Keratinocyte (primary cell): Measurements from ENCODE around the gene ABCC10. TPM values are rescaled to one million over a fixed set of nuclear protein-coding genes. Genes with fewer than 3 reads are reported as not detected.

Experiments used
- DNase-seq: peaks from one replicate; pipeline ENCODE4 v3.0.0-alpha.2; 2011; ENCODE audit warnings: low read depth, missing footprints, low spot score
- FAIRE-seq: peaks from 2 replicates; lab custom pipeline; 2011; peaks lifted over from hg19 to GRCh38; lab: Jason Lieb, UNC
- H2AFZ ChIP-seq: 2 replicates; pipeline ENCODE4 v1.6.0; 2012; ENCODE audit warnings: low read length, control low read depth, inconsistent platforms; ENCODE audit not compliant: control insufficient read depth
- H3K27ac ChIP-seq: 2 replicates; pipeline ENCODE4 v1.5.1; 2011; ENCODE audit warnings: low read length; ENCODE audit not compliant: control insufficient read depth, insufficient read depth
- H3K27me3 ChIP-seq: 3 replicates; pipeline ENCODE4 v1.6.0; 2011; ENCODE audit warnings: low read length; ENCODE audit not compliant: control insufficient read depth, insufficient read depth; ENCODE audit errors: extremely low read depth
- H3K36me3 ChIP-seq, 2 experiments: 2 replicates in 1 of 2; 3 replicates in 1 of 2; pipeline ENCODE4 v1.5.1; 2011; ENCODE audit warnings: low read length in 2 of 2, mild to moderate bottlenecking in 1 of 2; ENCODE audit not compliant: control insufficient read depth in 2 of 2, insufficient read depth in 2 of 2; ENCODE audit errors: extremely low read depth in 1 of 2
- H3K4me1 ChIP-seq: 3 replicates; pipeline ENCODE4 v1.5.1; 2011; ENCODE audit warnings: low read length; ENCODE audit not compliant: control insufficient read depth, insufficient read depth; ENCODE audit errors: extremely low read depth
- H3K4me2 ChIP-seq: 3 replicates; pipeline ENCODE4 v1.6.0; 2011; ENCODE audit warnings: low read depth, low read length; ENCODE audit not compliant: control insufficient read depth, insufficient read depth; ENCODE audit errors: extremely low read depth
- H3K4me3 ChIP-seq, 3 experiments: fragments of 200-600 bp in 1 of 3; sonication (generic) in 1 of 3; 2 replicates in 2 of 3; 3 replicates in 1 of 3; pipeline ENCODE4 v1.5.1; 2011 to 2016; ENCODE audit warnings: low read length in 3 of 3, mild to moderate bottlenecking in 3 of 3, control low read depth in 2 of 3, inconsistent platforms in 1 of 3, low read depth in 1 of 3, mixed read lengths in 1 of 3, mixed run types in 1 of 3, moderate library complexity in 1 of 3; ENCODE audit not compliant: control insufficient read depth in 2 of 3, insufficient read depth in 2 of 3; ENCODE audit errors: extremely low read depth in 1 of 3
- H3K79me2 ChIP-seq: 2 replicates; pipeline ENCODE4 v1.6.0; 2012; ENCODE audit warnings: low read length; ENCODE audit not compliant: control insufficient read depth, insufficient read depth
- H3K9ac ChIP-seq: 3 replicates; pipeline ENCODE4 v1.6.0; 2011; ENCODE audit warnings: low read length; ENCODE audit not compliant: control insufficient read depth, insufficient read depth; ENCODE audit errors: extremely low read depth
- H3K9me1 ChIP-seq: 3 replicates; pipeline ENCODE4 v1.6.0; 2011; ENCODE audit warnings: low read length; ENCODE audit not compliant: control insufficient read depth, insufficient read depth; ENCODE audit errors: extremely low read depth
- H3K9me3 ChIP-seq: 2 replicates; pipeline ENCODE4 v1.5.1; 2012; ENCODE audit warnings: low read depth, low read length; ENCODE audit not compliant: control insufficient read depth
- H4K20me1 ChIP-seq: 3 replicates; pipeline ENCODE4 v1.6.0; 2011; ENCODE audit warnings: low read length; ENCODE audit not compliant: control insufficient read depth, insufficient read depth; ENCODE audit errors: extremely low read depth
- EZH2 ChIP-seq: IDR thresholded peaks from one replicate; pipeline ENCODE4 v1.6.1; 2012; ENCODE audit warnings: inconsistent platforms, mild to moderate bottlenecking, low read length, moderate library complexity
- dilution Hi-C: fragments of 300-500 bp; cut with MboI; formaldehyde crosslinking; loops from one replicate; pipeline ENCODE4 v1.7.0; 2020; ENCODE audit warnings: low sequenced_read_pairs; ENCODE audit not compliant: extremely low pct_ligation_motif_present
- polyA plus RNA-seq, 5 experiments: library from polyadenylated mRNA; depleted of rRNA in 3 of 5; stranded (reverse) in 3 of 5; stranded (forward) in 1 of 5; unstranded in 1 of 5; fragments of >200 nt; gene quantifications; 1 replicate in 1 of 5; 2 replicates in 3 of 5; 3 replicates in 1 of 5; pipeline versions ENCODE4 v1.2.1 to v1.2.3, GENCODE V29; 2011 to 2012; ENCODE audit warnings: missing spikeins in 2 of 5, low read depth in 1 of 5, low replicate concordance in 1 of 5
- TF ChIP-seq, protein P1 (sequence below), 3 experiments: IDR thresholded peaks in 1 of 3; conservative IDR thresholded peaks in 1 of 3; optimal IDR thresholded peaks in 1 of 3; 2 replicates in 2 of 3; 3 replicates in 1 of 3; pipeline versions ENCODE3 to v1.5.1; 2011; ENCODE audit warnings: low read length in 3 of 3, mild to moderate bottlenecking in 3 of 3, moderate library complexity in 2 of 3, control low read depth in 1 of 3, inconsistent platforms in 1 of 3; ENCODE audit not compliant: insufficient read depth in 2 of 3; ENCODE audit errors: extremely low read depth in 1 of 3

The ABCC10 gene
- polyA plus RNA-seq, 1 donor (not counting 4 experiments of a cell fraction or from before 2014, with no cell fraction given) = 17.9 TPM

GRCh38 chr6:43454696-43455530 lies 27.6 kb downstream of the ABCC10 start:
- Histone ChIP-seq H3K9me1 (no peaks in the 10 kb centered on the region), H2AFZ (peak overlapping the region; percentile 9), H3K36me3 (peaks cover 13 to 18% of the 10 kb centered on the region in 2 experiments), H4K20me1 (peaks cover 6% of the 10 kb centered on the region), H3K27me3 (no peaks in the 10 kb centered on the region), H3K9ac (peak overlapping the region; percentile 65), H3K4me3 (peak overlapping the region; percentile 65 to 78 (median 72)), H3K27ac (peak overlapping the region; percentile 14), H3K79me2 (peaks cover 4% of the 10 kb centered on the region), H3K9me3 (no peaks in the 10 kb centered on the region), H3K4me2 (peak overlapping the region; percentile 80), H3K4me1 (peaks cover 29% of the 10 kb centered on the region)
- dilution Hi-C loops = no loop called here
- no peak for FAIRE-seq
- TF ChIP-seq, protein P1, sequence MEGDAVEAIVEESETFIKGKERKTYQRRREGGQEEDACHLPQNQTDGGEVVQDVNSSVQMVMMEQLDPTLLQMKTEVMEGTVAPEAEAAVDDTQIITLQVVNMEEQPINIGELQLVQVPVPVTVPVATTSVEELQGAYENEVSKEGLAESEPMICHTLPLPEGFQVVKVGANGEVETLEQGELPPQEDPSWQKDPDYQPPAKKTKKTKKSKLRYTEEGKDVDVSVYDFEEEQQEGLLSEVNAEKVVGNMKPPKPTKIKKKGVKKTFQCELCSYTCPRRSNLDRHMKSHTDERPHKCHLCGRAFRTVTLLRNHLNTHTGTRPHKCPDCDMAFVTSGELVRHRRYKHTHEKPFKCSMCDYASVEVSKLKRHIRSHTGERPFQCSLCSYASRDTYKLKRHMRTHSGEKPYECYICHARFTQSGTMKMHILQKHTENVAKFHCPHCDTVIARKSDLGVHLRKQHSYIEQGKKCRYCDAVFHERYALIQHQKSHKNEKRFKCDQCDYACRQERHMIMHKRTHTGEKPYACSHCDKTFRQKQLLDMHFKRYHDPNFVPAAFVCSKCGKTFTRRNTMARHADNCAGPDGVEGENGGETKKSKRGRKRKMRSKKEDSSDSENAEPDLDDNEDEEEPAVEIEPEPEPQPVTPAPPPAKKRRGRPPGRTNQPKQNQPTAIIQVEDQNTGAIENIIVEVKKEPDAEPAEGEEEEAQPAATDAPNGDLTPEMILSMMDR (optimal IDR thresholded peaks at IDR 0.05 in 1 of 3, IDR thresholded peaks at IDR 0.05 in 1 of 3, conservative IDR thresholded peaks at IDR 0.05 in 1 of 3; ENCODE audit: extremely low read depth in 1 of 3, insufficient read depth in 2 of 3, low read length in 3 of 3) = no peak
- no peak for TF ChIP-seq EZH2
- no peak for DNase-seq

- Histone ChIP-seq H3K36me3 (peaks cover 9 to 18% of the 10 kb centered on the region in 2 experiments), H3K9me1 (no peaks in the 10 kb centered on the region), H3K27me3 (no peaks in the 10 kb centered on the region), H3K4me2 (peak within 1 kb of the TSS; percentile 80), H3K4me1 (peaks cover 29% of the 10 kb centered on the region), H3K79me2 (peaks cover 4% of the 10 kb centered on the region), H3K27ac (peak within 1 kb of the TSS; percentile 47), H3K4me3 (peak within 1 kb of the TSS; percentile 65 to 84 (median 78)), H3K9ac (peak within 1 kb of the TSS; percentile 65), H3K9me3 (no peaks in the 10 kb centered on the region), H2AFZ (peak within 1 kb of the TSS; percentile 70), H4K20me1 (peaks cover 6% of the 10 kb centered on the region)
- DNase-seq (peak; percentile 55), FAIRE-seq (peak; percentile 26)
- TF ChIP-seq, protein P1 (optimal IDR thresholded peaks at IDR 0.05 in 1 of 3, IDR thresholded peaks at IDR 0.05 in 1 of 3, conservative IDR thresholded peaks at IDR 0.05 in 1 of 3; ENCODE audit: extremely low read depth in 1 of 3, insufficient read depth in 2 of 3, low read length in 3 of 3) = no peak
- no peak for TF ChIP-seq EZH2
- dilution Hi-C loops = no loop called here
These were observed 28.4 kb downstream of the ABCC10 start, which contains the start of gene DLK2 for GRCh38 chr6:43455531-43456428. TSS of gene DLK2 (minus strand) at chr6:43455548. CDS start at chr6:43454825, 723 bp downstream.
